ENCODE measurements around the gene CFAP299. TPM values are rescaled to one million over a fixed set of nuclear protein-coding genes. Genes with fewer than 3 reads are reported as not detected.

CFAP299 gene
- total and polyA plus RNA-seq, 9 of the 15 experiments (the other 6 are each of a cell fraction or from before 2014, with no cell fraction given), result 0.09 to 3.0 (median 0.76) TPM

DNA sequence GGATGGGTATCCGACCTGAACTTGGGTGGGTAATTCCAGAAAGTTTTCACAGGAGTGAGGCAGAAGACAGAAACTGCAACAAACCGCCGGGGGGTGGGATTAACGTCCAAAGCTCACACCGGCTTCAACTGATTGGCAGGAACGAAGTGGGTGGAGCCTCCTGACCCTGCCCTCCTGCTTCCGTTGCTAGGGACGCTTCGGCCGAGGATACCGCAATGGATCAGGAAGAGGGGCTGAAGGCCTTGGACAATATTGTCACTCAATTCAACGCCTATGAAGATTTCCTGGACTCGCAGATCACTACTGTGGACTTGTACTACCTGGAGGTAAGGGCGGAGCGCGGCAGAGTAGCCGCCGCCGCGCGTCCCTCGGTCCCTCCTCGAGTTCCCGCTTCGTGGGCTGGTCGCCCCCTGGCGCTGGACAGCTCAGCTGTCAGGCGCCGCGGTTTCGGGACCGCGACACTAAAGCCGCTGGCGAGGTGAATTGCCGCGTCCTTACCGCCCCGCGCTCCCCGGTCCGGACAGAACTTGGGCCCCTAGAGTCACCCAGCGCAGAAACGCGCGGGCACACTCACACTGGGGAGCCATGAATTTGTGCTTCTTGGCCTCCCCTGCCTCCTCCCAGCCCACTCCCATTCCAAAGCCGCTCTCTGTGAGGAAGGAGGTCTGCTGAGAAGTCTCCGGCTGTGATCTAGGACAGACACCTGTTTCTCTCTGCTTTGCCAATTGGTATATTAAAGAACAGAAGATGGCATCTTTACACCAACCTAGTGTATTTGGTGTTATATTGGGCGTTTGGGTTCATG, at the start of gene CFAP299 (continued):
- TF ChIP-seq HNRNPL (IDR thresholded peaks at IDR 0.05; ENCODE audit: low read depth, low read length), result no peak
- no peak for TF ChIP-seq LARP7 (IDR thresholded peaks at IDR 0.05)
- TF ChIP-seq ZBTB40 (IDR thresholded peaks at IDR 0.05), result no peak; the same call in 1 of the 2 replicates
- TF ChIP-seq ZBTB40 (CRISPR knock-in tag; IDR thresholded peaks at IDR 0.05), result no peak
- TF ChIP-seq ARID2 (IDR thresholded peaks at IDR 0.05), result no peak
- TF ChIP-seq MAZ (CRISPR knock-in tag; conservative IDR thresholded peaks at IDR 0.05 in 1 of 2, IDR thresholded peaks at IDR 0.05 in 1 of 2), result peak in 1 of 2 experiments; percentile 68; a peak in 2 of 4 replicates
- no peak for TF ChIP-seq MECOM (CRISPR knock-in tag; IDR thresholded peaks at IDR 0.05)
- TF ChIP-seq, protein P1, sequence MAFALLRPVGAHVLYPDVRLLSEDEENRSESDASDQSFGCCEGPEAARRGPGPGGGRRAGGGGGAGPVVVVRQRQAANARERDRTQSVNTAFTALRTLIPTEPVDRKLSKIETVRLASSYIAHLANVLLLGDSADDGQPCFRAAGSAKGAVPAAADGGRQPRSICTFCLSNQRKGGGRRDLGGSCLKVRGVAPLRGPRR (CRISPR knock-in tag; IDR thresholded peaks at IDR 0.05), result no peak
- TF ChIP-seq DEAF1 (CRISPR knock-in tag; IDR thresholded peaks at IDR 0.05), result peak; percentile 68; the same call in 1 of the 2 replicates
- TF ChIP-seq SMARCB1 (IDR thresholded peaks at IDR 0.05; ENCODE audit: insufficient read length, low read depth), result no peak
- TF ChIP-seq ZNF584 (CRISPR knock-in tag; IDR thresholded peaks at IDR 0.05; ENCODE audit: low read depth), result no peak
- TF ChIP-seq ZNF146 (CRISPR knock-in tag; IDR thresholded peaks at IDR 0.05; ENCODE audit: unreplicated experiment), result no peak
- no peak for TF ChIP-seq KDM1A (IDR thresholded peaks at IDR 0.05)
- TF ChIP-seq ZNF384 (IDR thresholded peaks at IDR 0.05; ENCODE audit: low read depth, low read length), result no peak
- TF ChIP-seq SRSF9 (IDR thresholded peaks at IDR 0.05; ENCODE audit: borderline replicate concordance, low read depth, low read length), result no peak
- TF ChIP-seq ETS2 (tag; IDR thresholded peaks at IDR 0.05; ENCODE audit: borderline replicate concordance, poor library complexity, severe bottlenecking), result no peak

All from K562 (cell line).